ENCODE measurements around the gene TMEM117. TPM values are rescaled to one million over a fixed set of nuclear protein-coding genes. Genes with fewer than 3 reads are reported as not detected.
A peak's percentile ranks its signal among the peaks of the same experiment; 100 is the strongest.

Gene TMEM117
- total RNA-seq, 2 donors from 2014 or later, result 7.3 to 30.8 TPM

- H3K9me3 ChIP-seq, result no peaks in the 10 kb centered on the region
- ATAC-seq (ENCODE audit: insufficient number of reproducible peaks, low FRiP score, low read depth), result no peak
- no peaks in the 10 kb centered on the region for H3K27me3 ChIP-seq (replicated peaks; ENCODE audit: insufficient read depth)
- no peak overlapping the region for H3K27ac ChIP-seq
- TF ChIP-seq CTCF (IDR thresholded peaks at IDR 0.05), result no peak
- no peaks in the 10 kb centered on the region for H3K36me3 ChIP-seq
- DNase-seq (ENCODE audit: low spot score), result no peak
- H3K4me3 ChIP-seq, result no peak overlapping the region
- no peaks in the 10 kb centered on the region for H3K4me1 ChIP-seq (ENCODE audit: control insufficient read depth in 1 of 2, low read depth in 2 of 2)
These were observed 115.4 kb downstream of the TMEM117 start for GRCh38 chr12:43951286-43951685.

DNA sequence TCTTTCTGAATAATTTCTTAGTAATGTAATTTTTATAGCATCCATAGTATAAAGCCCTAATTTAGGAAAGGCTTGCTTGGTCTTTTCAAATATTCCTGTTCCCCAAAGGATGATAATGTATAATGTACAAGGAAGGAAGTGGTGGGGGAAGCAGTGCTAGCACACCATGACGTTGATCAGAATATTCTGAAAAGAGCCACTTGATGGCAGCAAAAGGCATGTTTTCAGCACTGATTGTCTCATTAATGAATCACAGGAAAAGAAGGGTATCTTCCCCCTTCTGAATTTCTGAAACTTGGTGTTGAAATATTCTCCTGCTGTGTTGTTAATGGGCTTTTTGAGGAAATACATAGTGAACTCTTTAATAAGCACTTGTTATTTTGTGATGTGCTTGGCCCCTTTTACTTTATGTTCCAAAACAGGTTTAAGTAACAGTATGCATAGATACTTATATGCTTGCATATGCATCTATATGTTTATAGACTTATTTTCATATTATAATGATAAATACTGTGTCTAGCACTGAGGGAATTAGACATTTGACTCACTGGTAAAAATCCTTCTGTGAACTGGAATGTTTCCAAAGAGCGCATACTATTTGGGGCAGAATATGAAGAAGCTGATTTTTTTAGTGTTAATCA lies 122.0 kb downstream of the TMEM117 start:
- peak; percentile 13 for TF ChIP-seq CTCF (IDR thresholded peaks at IDR 0.05)
- ATAC-seq (ENCODE audit: insufficient number of reproducible peaks, low FRiP score, low read depth) (peak; percentile 36), DNase-seq (ENCODE audit: low spot score) (no peak)
- H3K27ac ChIP-seq, result no peak overlapping the region
- no peaks in the 10 kb centered on the region for H3K36me3 ChIP-seq
- no peak overlapping the region for H3K4me3 ChIP-seq
- no peaks in the 10 kb centered on the region for H3K9me3 ChIP-seq
- H3K4me1 ChIP-seq (ENCODE audit: control insufficient read depth in 1 of 2, low read depth in 2 of 2), result no peaks in the 10 kb centered on the region
- H3K27me3 ChIP-seq (replicated peaks; ENCODE audit: insufficient read depth), result no peaks in the 10 kb centered on the region

- Histone ChIP-seq H3K36me3 (no peaks in the 10 kb centered on the region), H3K9me3 (no peaks in the 10 kb centered on the region), H3K4me1 (ENCODE audit: control insufficient read depth in 1 of 2, low read depth in 2 of 2) (no peaks in the 10 kb centered on the region), H3K27me3 (replicated peaks; ENCODE audit: insufficient read depth) (no peaks in the 10 kb centered on the region), H3K4me3 (no peak overlapping the region), H3K27ac (no peak overlapping the region)
- TF ChIP-seq CTCF (IDR thresholded peaks at IDR 0.05), result no peak
- DNase-seq (ENCODE audit: low spot score), result no peak
- no peak for ATAC-seq (ENCODE audit: insufficient number of reproducible peaks, low FRiP score, low read depth)
These were observed 128.2 kb downstream of the TMEM117 start for GRCh38 chr12:43964033-43964432.

GRCh38 chr12:43964961-43965360 lies 129.1 kb downstream of the TMEM117 start:
- Histone ChIP-seq H3K9me3 (no peaks in the 10 kb centered on the region), H3K4me1 (ENCODE audit: control insufficient read depth in 1 of 2, low read depth in 2 of 2) (no peaks in the 10 kb centered on the region), H3K36me3 (no peaks in the 10 kb centered on the region), H3K27ac (no peak overlapping the region), H3K27me3 (replicated peaks; ENCODE audit: insufficient read depth) (no peaks in the 10 kb centered on the region), H3K4me3 (no peak overlapping the region)
- TF ChIP-seq CTCF (IDR thresholded peaks at IDR 0.05), result no peak
- ATAC-seq (ENCODE audit: insufficient number of reproducible peaks, low FRiP score, low read depth) (no peak), DNase-seq (ENCODE audit: low spot score) (no peak)

GRCh38 chr12:43965899-43966298 lies 130.0 kb downstream of the TMEM117 start:
- TF ChIP-seq CTCF (IDR thresholded peaks at IDR 0.05), result no peak
- ATAC-seq (ENCODE audit: insufficient number of reproducible peaks, low FRiP score, low read depth), result no peak
- H3K36me3 ChIP-seq, result no peaks in the 10 kb centered on the region

More at GRCh38 chr12:43965899-43966298, 130.0 kb downstream of the TMEM117 start:
- Histone ChIP-seq H3K27ac (no peak overlapping the region), H3K4me3 (no peak overlapping the region), H3K27me3 (replicated peaks; ENCODE audit: insufficient read depth) (no peaks in the 10 kb centered on the region), H3K9me3 (no peaks in the 10 kb centered on the region), H3K4me1 (ENCODE audit: control insufficient read depth in 1 of 2, low read depth in 2 of 2) (no peaks in the 10 kb centered on the region)
- no peak for DNase-seq (ENCODE audit: low spot score)
